Activated CD4-positive, alpha-beta T cell treated with anti-CD3 and anti-CD28 coated beads for 4 hours (primary cell): ENCODE results near the gene GPC3.

ENCODE experiments used
- DNase-seq, 2 donors: peaks; one replicate each; pipeline ENCODE4 v3.0.0-alpha.2; 2020

Gene GPC3

DNA sequence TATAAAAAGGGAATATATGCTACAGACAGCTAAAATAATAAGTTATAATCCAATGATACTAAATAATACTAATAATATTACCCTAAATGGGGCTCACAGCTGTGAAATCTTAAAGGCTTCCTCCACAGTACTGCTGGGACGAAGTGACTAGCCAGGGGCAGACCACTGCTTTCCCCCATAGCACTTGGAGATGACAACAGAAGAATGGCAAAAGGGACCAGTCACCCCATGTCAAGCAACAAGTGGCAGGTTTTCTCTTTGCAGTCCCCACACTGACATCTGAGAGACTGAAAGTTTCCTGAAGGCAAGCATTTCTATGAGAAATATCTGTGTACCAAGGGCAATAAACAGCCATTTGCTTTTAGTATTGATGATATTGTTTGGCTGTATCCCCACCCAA lies 396.6 kb downstream of the GPC3 start:
- DNase-seq, result no peak

DNA sequence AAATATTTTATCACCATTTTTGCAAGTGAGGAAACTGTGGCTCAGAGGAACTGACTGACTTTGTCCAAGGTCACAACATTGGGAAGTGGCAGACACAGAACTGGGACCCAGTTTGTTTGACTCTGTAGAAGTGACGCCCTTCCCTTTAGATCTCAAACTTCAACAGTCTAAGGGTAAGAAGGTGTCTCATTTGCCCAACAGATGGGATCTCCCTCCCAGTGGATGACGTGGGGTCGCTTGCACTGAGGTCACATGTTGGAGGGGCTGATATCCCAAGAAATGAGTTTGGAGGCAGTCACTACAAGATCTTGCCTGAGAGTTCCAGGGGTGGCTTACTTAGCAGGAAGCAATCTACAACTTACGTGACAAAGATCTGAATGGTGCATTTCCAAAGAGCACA lies 397.6 kb downstream of the GPC3 start:
- DNase-seq, result no peak

DNA sequence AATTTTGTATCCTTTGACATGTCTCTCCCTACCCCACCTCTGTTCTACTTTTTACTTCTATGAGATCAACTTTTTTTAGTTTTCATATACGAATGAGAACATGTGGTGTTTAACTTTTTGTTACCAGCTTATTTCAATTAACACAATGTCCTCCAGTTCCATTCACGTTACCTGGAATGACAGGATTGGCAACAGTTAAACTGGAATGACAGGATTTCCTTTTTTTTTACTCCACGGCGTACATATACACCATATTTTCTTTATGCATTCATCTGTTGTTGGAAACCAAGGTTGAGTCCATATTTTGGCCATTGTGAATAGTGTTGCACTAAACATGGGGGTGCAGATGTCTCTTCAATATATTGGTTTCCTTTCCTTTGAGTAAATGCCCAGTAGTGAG lies 398.3 kb downstream of the GPC3 start:
- no peak for DNase-seq

DNA sequence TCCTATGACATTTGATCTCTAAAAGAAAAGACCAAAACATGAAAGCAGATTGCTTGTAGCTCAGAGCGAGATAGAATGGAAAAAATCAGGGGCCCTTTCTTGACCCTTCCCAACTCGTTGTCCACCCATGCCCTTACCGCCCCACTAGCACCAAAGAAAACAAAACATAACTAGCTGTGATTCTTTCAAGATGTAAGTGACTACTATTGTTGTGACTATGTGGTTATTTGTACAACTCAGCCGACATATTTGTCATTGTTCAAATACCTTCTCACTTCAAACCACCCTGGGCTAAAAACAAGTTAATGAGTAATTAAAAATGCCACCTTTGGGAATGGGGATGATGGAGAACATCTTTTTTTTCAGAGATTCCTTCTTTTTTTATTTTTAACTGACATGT lies 399.0 kb downstream of the GPC3 start:
- DNase-seq, result no peak

DNA sequence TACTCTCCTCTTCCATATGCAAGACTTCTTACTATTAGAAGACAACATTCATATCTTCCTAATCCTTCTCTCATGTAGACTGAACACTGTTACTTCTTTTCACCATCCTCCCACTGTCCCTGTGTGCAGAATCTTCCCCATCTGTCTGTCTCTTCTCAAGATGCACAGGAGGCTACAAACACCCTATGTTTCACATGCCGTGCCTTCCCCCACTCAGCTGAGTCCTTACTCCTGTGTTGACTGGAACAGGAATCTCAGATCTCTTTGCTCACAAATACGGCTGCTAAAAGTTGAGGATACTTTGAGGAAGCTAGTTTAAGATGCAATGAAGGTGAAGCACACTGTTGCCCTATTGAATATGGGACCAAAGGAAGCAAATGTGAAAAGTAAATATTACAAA lies 401.6 kb downstream of the GPC3 start:
- DNase-seq, result no peak

DNA sequence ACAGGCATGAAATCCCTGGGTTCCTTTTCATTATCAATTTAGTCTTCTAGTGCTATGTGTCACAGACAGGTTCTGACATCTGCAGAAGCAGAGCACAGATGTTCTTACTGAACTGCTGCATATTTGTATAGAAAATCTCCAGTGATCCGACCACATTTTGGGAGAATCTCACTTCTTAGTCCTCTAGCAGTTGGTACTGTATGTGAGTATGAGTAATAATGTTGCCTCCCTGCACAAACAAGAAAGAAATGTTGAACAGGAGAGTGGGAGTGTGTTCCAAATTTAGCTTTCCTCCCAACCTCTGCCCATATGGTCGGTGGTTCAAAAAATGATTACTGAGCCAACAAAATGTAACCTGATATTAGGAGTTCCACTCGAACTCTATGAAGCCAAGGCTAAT lies 404.8 kb downstream of the GPC3 start:
- no peak for DNase-seq

DNA sequence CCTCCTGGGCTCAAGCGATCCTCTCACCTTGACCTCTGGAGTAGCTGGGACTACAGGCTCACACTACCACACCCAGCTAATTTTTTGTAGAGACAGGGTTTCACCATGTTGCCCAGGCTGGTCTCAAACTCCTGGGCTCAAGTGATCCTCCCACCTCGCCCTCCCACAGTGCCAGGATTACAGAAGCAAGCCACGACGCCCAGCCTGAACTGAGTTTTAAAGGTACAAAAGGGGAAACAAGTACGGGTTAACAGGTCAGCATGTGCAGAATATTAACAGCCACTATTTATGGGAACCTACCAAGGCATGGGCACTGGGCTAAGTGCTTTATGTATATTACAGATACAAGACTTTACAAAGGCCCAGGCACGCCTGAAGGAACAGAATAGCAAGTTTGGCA lies 405.8 kb downstream of the GPC3 start:
- no peak for DNase-seq

DNA sequence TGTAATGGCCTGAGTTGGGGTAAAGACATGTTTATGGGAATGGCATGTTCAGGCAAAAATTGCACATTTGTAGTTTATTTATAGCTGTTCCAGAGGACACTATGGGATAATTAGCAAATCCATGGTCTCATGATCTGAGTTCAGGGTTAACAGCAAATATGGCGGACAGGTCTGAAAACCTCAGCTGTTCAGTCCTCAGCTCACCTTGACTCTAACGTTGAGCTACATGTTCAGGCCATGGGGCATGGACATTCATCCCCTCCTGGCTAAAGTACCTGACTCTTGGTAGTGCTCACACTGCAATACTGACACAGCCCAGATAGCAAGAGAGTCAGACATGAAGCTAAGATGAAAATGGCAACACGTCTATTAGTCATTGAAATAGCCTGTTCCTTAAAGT lies 408.5 kb downstream of the GPC3 start:
- no peak for DNase-seq

DNA sequence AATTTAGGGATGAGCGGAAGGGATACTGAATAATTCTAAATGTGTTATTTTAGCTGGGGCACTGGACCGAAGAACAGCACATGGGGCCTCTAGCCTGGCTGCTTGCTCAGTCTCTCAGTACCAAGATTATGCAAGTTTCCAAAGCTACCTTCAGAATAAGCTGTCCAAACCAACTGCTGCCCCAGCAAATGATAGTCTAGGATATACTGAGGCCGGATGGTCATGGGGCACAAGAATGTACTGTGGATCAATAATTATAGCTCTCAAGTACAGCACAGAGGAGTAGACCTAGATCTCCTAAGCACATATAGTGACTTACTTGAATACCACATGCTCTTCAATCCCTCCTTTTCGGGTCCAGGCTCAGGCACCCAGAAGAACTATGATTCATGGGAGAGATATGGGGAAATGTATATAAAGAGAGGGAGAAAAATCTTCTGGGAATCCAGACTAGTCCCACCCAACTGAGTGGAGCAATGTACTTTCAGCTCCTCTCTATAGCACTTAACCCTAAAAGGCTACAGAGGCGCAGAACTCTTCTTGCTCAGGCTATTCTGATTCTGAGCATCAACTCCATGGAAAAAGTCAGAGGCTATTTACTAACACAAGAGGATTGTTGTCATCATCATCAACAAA lies 409.8 kb downstream of the GPC3 start:
- DNase-seq, result no peak

DNA sequence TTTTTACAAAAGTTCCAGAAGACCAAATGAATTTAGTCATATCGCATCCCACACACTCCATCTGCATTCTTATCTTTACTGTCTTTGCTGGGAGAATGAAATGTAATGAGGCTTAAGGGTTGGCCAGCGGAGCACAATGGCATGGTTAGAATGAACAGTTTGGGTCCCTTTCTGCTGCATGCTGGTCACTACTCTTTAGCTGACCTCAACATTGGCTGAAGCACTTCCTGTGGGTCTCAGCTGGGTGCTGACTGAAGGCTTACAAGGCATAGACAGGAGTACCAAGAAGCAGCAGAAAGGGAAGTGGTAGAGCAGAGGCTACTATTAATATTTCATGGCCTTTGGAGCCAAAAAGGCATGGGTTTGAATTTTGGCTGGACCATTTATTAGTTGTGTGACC lies 410.7 kb downstream of the GPC3 start:
- DNase-seq, result no peak

DNA sequence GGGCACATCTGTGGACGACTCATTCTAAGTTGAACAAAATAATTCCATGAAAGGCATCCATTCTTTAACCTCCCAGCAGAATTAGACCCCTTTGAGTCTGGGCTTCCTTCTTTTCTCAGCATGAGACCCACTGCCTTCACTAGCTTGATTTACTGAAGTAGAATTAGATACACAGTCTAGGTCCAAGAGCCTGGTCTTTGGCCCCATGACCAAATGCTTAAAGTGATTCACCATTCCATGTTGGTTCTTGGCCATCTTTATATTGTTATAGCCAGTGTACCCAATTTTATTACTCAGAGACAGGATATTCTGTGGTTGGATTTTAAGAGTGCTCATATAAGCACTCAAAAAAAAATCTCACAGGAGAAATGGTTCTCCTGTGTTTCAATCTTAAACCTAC lies 414.8 kb downstream of the GPC3 start:
- DNase-seq, result no peak

DNA sequence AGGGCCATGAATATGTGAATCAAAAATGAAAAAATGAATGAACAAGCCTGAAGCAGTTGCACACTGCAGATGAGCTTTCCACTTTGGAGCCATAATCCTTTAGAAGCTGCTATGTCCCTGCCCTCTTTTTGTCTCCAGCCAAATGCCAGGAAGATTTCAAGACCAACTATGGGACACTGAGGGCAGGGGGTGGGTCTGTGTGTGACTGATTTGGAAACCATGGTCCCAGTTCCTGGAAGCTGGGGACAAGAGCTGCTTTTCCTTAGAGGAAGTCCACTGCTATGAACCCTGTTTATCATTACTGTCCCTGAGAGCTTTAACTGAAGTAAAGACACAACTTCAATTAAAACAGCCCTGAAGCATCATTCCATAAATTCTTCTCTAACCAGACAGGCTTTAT lies 416.2 kb downstream of the GPC3 start:
- DNase-seq, result no peak

DNA sequence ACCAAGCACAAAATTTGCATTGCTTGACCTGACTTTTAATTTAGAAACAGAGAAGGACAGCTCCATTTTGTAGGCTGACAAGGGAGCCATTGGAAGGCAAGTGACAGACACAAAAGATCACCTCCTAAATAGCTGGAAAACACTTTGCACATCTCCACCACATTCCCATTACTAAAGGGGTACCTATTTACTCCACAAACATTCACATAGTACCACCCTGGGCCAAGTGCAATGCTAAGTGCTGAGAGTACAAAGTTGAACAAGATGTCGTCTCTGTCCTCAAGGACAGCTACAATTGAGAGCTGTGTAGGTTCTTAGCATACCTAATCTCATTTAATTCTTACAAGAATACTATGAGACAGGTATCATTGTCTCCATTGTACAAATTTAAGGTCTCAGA lies 417.3 kb downstream of the GPC3 start:
- no peak for DNase-seq

DNA sequence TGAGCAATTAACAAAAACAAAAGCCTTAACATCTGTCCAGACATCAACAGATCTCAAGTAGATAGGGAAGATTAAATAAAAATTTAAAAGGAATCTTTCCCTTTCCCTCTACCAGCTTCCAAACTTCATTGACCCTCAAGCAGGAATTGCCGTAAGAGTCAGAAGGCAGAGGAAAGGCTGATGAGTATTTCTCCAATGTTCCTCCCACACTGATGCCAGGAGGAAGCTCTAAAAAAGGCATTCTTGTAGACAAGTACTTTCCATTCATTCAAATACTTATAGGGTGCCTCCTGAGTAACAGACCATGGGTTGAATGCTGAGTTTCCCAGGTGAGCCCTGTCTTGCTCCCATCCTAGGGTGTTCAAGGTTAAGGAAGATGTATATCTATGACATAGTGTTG lies 418.5 kb downstream of the GPC3 start:
- no peak for DNase-seq

DNA sequence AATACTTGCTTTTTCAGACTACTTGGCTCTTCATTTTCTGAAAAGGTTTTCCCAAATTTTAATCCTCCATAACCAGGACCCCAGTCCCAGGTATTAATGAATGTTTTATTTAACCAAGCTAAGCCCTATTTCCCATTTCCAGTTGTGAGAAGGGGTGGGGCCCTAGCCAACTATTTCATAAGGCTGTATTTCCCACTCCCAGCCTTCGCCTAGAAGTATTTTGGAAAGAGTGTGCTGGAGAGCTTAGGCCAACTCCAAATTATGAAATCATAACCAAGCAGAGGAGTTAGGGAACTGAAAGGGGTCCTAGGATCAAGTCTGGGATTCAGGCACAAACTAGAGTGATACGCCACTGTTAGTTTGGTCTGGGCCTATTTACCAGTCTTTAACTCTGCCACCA lies 421.7 kb downstream of the GPC3 start:
- no peak for DNase-seq

DNA sequence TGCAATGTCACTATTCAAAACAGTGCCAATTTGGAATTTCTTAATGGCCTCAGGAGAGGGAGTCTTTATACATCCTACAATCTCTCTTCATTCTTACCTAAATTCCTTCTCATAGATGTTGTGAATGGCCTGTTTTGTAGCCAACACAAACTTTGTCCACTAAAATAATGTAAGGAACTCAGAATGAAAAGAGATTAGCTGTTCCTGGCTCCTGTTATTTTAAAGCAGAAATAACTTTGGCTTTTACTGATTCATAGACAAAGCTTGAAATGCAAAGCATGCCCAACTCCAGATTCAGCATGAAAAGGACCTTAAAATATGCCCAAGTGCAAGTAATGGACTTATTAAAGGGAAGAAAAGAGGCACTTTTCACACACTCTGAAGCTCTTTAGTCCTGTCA lies 424.1 kb downstream of the GPC3 start:
- no peak for DNase-seq

DNA sequence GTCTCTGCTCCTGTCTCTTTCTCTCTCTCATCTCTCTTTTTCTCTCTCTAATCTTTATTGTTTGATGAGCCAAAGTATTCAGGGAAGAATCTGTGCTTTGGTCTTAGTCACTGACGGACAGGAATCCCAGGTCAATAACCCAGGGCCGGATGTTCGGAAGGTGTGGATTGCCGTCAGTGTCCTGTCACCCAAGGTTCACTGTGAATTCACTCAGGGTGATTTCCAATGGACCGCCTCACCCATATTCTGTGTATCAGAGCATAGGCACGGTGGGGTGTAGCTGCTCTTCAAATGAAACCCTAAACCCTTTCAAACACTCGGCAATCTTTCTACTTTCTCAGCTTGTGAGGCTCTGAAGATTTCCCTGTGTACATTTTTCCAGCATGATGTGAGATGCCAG lies 425.5 kb downstream of the GPC3 start:
- no peak for DNase-seq

DNA sequence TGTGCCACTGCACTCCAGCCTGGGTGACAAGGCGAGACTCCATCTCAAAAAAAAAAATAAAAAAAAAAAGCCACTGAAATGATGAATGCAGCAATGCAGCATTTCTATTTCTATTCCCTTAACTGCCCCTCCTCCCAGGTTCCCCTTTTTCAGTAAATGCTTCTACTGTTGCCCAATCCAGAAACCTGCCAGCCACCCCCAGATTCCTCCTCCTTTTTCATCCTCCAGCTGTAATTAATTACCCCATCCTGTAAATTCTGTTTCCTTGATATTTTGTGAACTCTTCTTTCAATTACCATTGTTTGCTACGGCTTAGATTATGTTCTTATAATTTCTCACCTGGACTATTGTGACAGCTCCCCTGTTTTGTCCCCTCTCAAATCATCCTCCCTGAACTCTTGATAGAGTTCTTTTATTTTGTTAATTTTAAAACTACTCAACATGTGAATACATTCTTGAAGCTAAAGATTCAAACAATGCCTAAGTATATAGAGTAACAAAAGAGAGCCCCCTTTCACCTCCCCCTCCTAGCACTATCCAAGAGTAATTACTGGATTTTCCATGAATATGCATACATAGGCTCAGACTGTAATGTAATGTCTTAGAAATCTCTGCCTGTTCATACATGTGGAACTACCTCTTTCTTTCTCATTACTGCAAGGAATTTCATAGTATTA lies 429.5 kb downstream of the GPC3 start:
- no peak for DNase-seq

DNA sequence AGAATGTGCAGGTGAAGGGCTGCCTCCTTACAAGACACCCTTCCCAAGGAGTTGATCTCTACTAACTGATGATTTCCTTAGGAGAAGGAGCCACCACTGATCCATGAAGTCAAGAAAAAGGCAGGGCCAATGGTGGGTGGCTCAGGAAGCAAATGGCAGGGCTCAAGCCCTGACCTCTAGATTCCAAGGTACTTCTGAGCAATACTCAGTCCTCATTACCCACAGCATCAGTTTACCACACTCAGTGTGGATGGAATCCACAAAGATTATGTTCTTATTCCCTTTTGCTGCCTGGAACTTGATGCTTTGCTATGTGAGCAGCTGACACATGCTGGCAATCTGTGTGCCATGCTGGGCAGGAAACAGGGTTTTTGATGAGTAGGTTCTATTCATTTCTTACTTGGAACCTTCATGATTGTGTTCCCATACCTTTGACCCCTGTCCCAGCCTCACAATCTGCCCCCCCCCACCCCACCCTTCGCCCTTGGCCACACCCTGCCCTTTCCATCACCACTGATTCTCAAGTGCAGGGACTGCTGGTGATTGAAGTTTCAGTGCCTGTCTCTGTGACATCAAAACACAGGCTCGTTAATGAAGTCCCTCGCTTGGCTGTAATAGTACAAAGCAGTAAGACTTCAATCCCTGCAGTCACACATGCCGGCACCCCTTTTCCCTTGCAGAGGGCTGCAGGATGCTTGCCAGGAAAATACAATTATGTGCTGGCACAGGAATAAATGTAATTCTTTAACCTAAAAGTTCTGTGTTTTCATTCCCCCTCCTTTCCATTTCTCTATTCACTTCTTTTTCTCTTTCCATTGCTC lies 434.5 kb downstream of the GPC3 start:
- DNase-seq, result no peak

DNA sequence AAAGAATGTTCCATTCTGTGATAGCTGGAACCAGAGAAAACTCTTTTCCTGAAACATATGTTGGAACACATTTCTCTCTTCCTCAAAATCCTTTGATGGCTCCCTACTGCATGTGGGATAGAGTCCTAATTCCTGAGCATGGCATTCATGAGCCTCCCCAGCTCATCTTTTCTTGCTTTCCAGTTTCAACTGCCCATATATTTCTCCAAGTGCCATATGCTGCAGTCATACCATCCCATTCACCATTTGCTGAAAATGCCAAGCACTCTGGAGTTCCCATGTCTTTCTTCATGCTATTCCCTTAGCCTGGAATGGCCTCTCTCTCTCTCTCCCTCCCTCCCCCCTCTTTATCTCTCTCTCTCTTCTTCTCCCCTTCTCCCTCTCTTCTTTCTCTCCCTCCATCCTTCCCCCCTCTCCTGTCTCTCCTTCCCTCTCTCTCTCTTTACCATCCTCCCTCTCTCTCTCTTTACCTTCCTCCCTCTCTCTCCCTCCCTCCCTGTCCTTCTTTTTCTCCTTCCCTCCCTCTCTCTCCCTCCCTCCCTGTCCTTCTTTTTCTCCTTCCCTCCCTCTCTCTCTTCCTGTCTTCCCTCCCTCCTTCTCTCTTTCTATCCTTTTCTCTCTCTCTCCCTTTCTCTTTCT lies 436.0 kb downstream of the GPC3 start:
- DNase-seq, result no peak

DNA sequence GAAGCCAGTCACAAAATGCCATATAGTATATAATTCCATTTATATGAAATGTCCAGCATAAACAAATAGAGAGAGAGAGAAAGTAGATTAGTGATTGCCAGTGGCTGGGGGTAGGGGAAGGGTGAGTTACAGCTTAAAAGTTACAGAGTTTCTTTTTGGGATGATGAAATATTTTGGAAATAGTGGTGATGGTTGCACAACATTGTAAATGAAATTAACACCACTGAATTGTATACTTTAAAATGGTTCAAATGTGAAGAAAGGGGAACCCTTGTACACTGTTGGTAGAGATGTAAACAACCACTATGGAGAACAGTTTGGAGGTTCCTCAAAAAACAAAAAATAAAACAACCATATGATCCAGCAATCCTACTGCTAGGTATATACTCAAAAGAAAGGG lies 439.0 kb downstream of the GPC3 start:
- no peak for DNase-seq

DNA sequence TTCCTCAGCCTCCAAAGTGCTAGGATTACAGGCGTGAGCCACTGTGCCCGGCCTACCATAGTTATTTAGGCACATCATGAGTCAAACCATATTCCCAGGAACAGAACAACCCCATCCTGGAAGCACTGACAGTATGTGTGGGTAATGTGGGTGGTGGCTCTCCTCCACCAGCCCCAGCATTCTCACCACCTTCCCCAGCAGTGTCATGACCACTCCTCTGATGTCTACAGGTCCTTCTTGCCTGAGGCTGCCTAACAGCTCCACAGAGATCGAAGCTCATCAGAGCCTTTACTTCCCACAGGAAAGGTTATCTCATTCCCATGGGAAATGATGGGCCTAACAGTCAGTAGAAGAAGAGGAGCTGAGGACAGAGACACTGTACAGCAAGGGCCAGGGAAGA lies 440.6 kb downstream of the GPC3 start:
- no peak for DNase-seq

DNA sequence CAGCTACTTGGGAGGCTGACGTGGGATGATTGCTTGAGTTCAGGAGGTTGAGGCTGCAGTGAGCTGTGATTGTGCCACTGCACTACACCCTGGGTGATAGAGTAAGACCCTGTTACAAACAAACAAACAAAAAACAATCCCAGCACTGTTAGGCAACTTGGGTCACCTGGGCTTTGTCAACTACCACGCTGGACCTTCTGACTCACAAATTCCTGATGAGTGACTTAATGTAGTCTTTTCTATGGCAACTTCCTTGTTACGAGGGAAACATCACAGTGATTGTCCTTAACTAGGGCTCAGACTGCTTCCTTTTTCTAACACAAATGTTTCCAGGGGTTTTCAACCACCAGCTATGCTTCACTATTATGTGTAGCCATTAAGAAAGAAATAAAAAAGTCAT lies 441.3 kb downstream of the GPC3 start:
- no peak for DNase-seq

DNA sequence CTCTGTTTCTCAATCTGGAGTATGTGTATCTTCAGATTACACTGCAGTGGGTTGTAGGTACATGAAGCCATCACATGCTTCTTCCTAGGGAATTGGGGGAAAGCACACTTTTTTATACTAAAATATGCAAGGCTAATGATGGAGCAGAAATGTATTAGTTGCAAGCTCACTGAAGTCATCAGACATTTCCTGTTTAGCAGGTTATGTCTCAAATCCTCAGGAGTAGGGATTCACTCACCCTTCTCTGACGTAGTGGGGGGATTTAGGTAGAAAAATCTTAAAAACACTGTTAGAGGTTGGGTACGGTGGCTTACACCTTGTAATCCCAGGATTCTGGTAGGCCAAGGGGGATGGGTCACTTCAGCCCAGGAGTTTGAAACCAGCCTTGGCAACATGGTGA lies 441.7 kb downstream of the GPC3 start:
- no peak for DNase-seq
